ENCODE results near the gene ST3GAL4.

The ST3GAL4 gene

GRCh38 chr11:126420698-126421256 lies 65.3 kb downstream of the ST3GAL4 start:
- no peak for TF ChIP-seq CTCF (IDR thresholded peaks at IDR 0.05; ENCODE audit: control insufficient read depth, insufficient read depth, low read depth, low read length, missing control alignments)
- no peak overlapping the region for H3K4me3 ChIP-seq (ENCODE audit: control insufficient read depth, low read depth, low read length)
- DNase-seq (ENCODE audit: low read depth), result no peak

- no peak for DNase-seq (ENCODE audit: low read depth)
- TF ChIP-seq CTCF (IDR thresholded peaks at IDR 0.05; ENCODE audit: control insufficient read depth, insufficient read depth, low read depth, low read length, missing control alignments), result no peak
- H3K4me3 ChIP-seq (ENCODE audit: control insufficient read depth, low read depth, low read length), result no peak overlapping the region
Measured at GRCh38 chr11:126421271-126421671, 65.8 kb downstream of the ST3GAL4 start.

GRCh38 chr11:126422446-126422845 lies 67.0 kb downstream of the ST3GAL4 start:
- no peak for TF ChIP-seq CTCF (IDR thresholded peaks at IDR 0.05; ENCODE audit: control insufficient read depth, insufficient read depth, low read depth, low read length, missing control alignments)
- DNase-seq (ENCODE audit: low read depth), result no peak
- no peak overlapping the region for H3K4me3 ChIP-seq (ENCODE audit: control insufficient read depth, low read depth, low read length)

GRCh38 chr11:126423154-126423553 lies 67.7 kb downstream of the ST3GAL4 start:
- DNase-seq (ENCODE audit: low read depth), result no peak
- no peak overlapping the region for H3K4me3 ChIP-seq (ENCODE audit: control insufficient read depth, low read depth, low read length)
- TF ChIP-seq CTCF (IDR thresholded peaks at IDR 0.05; ENCODE audit: control insufficient read depth, insufficient read depth, low read depth, low read length, missing control alignments), result no peak

GRCh38 chr11:126423743-126424142 lies 68.3 kb downstream of the ST3GAL4 start:
- no peak for DNase-seq (ENCODE audit: low read depth)
- no peak overlapping the region for H3K4me3 ChIP-seq (ENCODE audit: control insufficient read depth, low read depth, low read length)

GRCh38 chr11:126424471-126425039 lies 69.1 kb downstream of the ST3GAL4 start:
- DNase-seq (ENCODE audit: low read depth), result no peak
- H3K4me3 ChIP-seq (ENCODE audit: control insufficient read depth, low read depth, low read length), result no peak overlapping the region
- TF ChIP-seq CTCF (IDR thresholded peaks at IDR 0.05; ENCODE audit: control insufficient read depth, insufficient read depth, low read depth, low read length, missing control alignments), result no peak

More at GRCh38 chr11:126423743-126424142, 68.3 kb downstream of the ST3GAL4 start:
- TF ChIP-seq CTCF (IDR thresholded peaks at IDR 0.05; ENCODE audit: control insufficient read depth, insufficient read depth, low read depth, low read length, missing control alignments), result no peak
